CD14-positive monocyte (primary cell): ENCODE data around the gene SLC35B1. TPM values are rescaled to one million over a fixed set of nuclear protein-coding genes. Genes with fewer than 3 reads are reported as not detected.
A peak's percentile ranks its signal among the peaks of the same experiment; 100 is the strongest.

ENCODE experiments used
- DNase-seq, 3 donors: peaks; one replicate each; pipeline ENCODE4 v3.0.0-alpha.2; 2011 to 2022
- H2AFZ ChIP-seq: 2 replicates; pipeline ENCODE4 v1.6.0; 2012; ENCODE audit warnings: mild to moderate bottlenecking, low read depth, low read length, inconsistent platforms; ENCODE audit not compliant: insufficient read depth, poor library complexity, severe bottlenecking
- H3K27ac ChIP-seq, 2 donors: 1 replicate in 1 of 2; 2 replicates in 1 of 2; pipeline ENCODE4 v1.5.1; 2012 to 2013; ENCODE audit warnings: low read length in 2 of 2, control low read depth in 1 of 2, inconsistent platforms in 1 of 2, low read depth in 1 of 2, mild to moderate bottlenecking in 1 of 2
- H3K27me3 ChIP-seq, 2 donors: one replicate each; pipeline versions ENCODE4 v1.6.0 to v1.6.1; 2011 to 2013; ENCODE audit warnings: low read length in 2 of 2; ENCODE audit not compliant: control insufficient read depth in 2 of 2, insufficient read depth in 2 of 2
- H3K36me3 ChIP-seq, 2 donors: replicated peaks in 1 of 2; 1 replicate in 1 of 2; 2 replicates in 1 of 2; pipeline versions ENCODE4 v1.5.1 to v1.6.1; 2012 to 2013; ENCODE audit warnings: low read length in 2 of 2, control low read depth in 1 of 2, inconsistent platforms in 1 of 2, mild to moderate bottlenecking in 1 of 2; ENCODE audit not compliant: insufficient read depth in 2 of 2, control insufficient read depth in 1 of 2
- H3K4me1 ChIP-seq, 2 donors: 1 replicate in 1 of 2; 2 replicates in 1 of 2; pipeline versions ENCODE4 v1.5.1 to v1.6.1; 2012 to 2013; ENCODE audit warnings: low read length in 2 of 2, control low read depth in 1 of 2, inconsistent platforms in 1 of 2, mild to moderate bottlenecking in 1 of 2, moderate library complexity in 1 of 2; ENCODE audit not compliant: insufficient read depth in 2 of 2, control insufficient read depth in 1 of 2
- H3K4me2 ChIP-seq: replicated peaks from 2 replicates; pipeline ENCODE3; 2012; ENCODE audit warnings: low read length, moderate library complexity, mild to moderate bottlenecking; ENCODE audit not compliant: poor library complexity, severe bottlenecking; ENCODE audit errors: extremely low read depth
- H3K4me3 ChIP-seq, 3 experiments: fragments of 200-600 bp in 1 of 3; sonication (generic) in 1 of 3; replicated peaks in 1 of 3; 1 replicate in 2 of 3; 2 replicates in 1 of 3; pipeline ENCODE4 v1.5.1; 2011 to 2013; ENCODE audit warnings: low read length in 3 of 3, mild to moderate bottlenecking in 3 of 3, control low read depth in 2 of 3, low read depth in 2 of 3, inconsistent platforms in 1 of 3, moderate library complexity in 1 of 3
- H3K79me2 ChIP-seq: 2 replicates; pipeline ENCODE4 v1.6.0; 2012; ENCODE audit warnings: mild to moderate bottlenecking, control low read depth, inconsistent platforms, low read length, moderate library complexity; ENCODE audit not compliant: insufficient read depth
- H3K9ac ChIP-seq: 2 replicates; pipeline ENCODE4 v1.6.0; 2017; ENCODE audit warnings: low read length, mild to moderate bottlenecking; ENCODE audit not compliant: insufficient read depth, poor library complexity, severe bottlenecking
- H3K9me3 ChIP-seq, 2 donors: replicated peaks in 1 of 2; 1 replicate in 1 of 2; 2 replicates in 1 of 2; pipeline versions ENCODE4 v1.5.1 to v1.6.1; 2012 to 2013; ENCODE audit warnings: low read length in 2 of 2, control low read depth in 1 of 2; ENCODE audit not compliant: control insufficient read depth in 1 of 2, insufficient read depth in 1 of 2
- H4K20me1 ChIP-seq: 2 replicates; pipeline ENCODE4 v1.6.0; 2012; ENCODE audit warnings: mild to moderate bottlenecking, low read length, control low read depth, moderate library complexity; ENCODE audit not compliant: insufficient read depth
- H3K27ac Mint-ChIP-seq, 7 donors: one replicate each; pipeline ENCODE4 v1.8.0; 2020; ENCODE audit warnings: mild to moderate bottlenecking in 7 of 7, mixed read lengths in 7 of 7, moderate library complexity in 6 of 7, inconsistent platforms in 2 of 7
- H3K27me3 Mint-ChIP-seq, 3 donors: one replicate each; pipeline ENCODE4 v1.8.0; 2021 to 2022; ENCODE audit warnings: low read depth in 3 of 3, mild to moderate bottlenecking in 3 of 3, mixed read lengths in 3 of 3, moderate library complexity in 3 of 3, inconsistent platforms in 1 of 3
- H3K36me3 Mint-ChIP-seq, 2 donors: one replicate each; pipeline ENCODE4 v1.8.0; 2020; ENCODE audit warnings: mixed read lengths in 2 of 2, inconsistent platforms in 1 of 2, mild to moderate bottlenecking in 1 of 2
- H3K4me1 Mint-ChIP-seq: one replicate; pipeline ENCODE4 v1.8.0; 2020; ENCODE audit warnings: mild to moderate bottlenecking, mixed read lengths
- H3K4me3 Mint-ChIP-seq, 2 donors: one replicate each; pipeline ENCODE4 v1.8.0; 2020; ENCODE audit warnings: mild to moderate bottlenecking in 2 of 2, mixed read lengths in 2 of 2, moderate library complexity in 1 of 2
- H3K9me3 Mint-ChIP-seq, 7 donors: one replicate each; pipeline ENCODE4 v1.8.0; 2020 to 2022; ENCODE audit warnings: mixed read lengths in 7 of 7, mild to moderate bottlenecking in 6 of 7, moderate library complexity in 6 of 7, inconsistent platforms in 2 of 7
- CTCF ChIP-seq: fragments of 200-600 bp; IDR thresholded peaks from one replicate; pipeline ENCODE4 v1.8.0; 2022; ENCODE audit warnings: antibody characterized with exemption, mild to moderate bottlenecking
- WGBS: methylation state at CpG from one replicate; pipeline ENCODE4 v1.1.5; 2013; ENCODE audit warnings: missing lambda C conversion rate; ENCODE audit not compliant: insufficient coverage; 5-methylcytosine and 5-hydroxymethylcytosine counted together
- intact Hi-C, 2 donors: fragments of 100-400 bp; cut with micrococcal nuclease; formaldehyde crosslinking; loops; one replicate each; pipeline versions ENCODE4 v1.15.0 to v1.15.1; 2023
- polyA plus RNA-seq, 3 donors: library from polyadenylated mRNA; depleted of rRNA in 1 of 3; unstranded in 2 of 3; stranded (reverse) in 1 of 3; fragments of 300-500 nt in 2 of 3; fragments of >200 nt in 1 of 3; fragmentation: Illumina TruSeq in 2 of 3; gene quantifications; 1 replicate in 2 of 3; 2 replicates in 1 of 3; pipeline ENCODE4 v1.2.3, GENCODE V29; 2012 to 2021

Gene SLC35B1
- polyA plus RNA-seq, 3 donors, result 56.0 to 61.0 (median 58.8) TPM

- peaks cover 8% of the 10 kb centered on the region for H3K79me2 ChIP-seq
- peak overlapping the region; percentile 41 for H3K4me2 ChIP-seq
- peak overlapping the region; percentile 32 for H3K9ac ChIP-seq
- no peaks in the 10 kb centered on the region for H3K9me3 Mint-ChIP-seq
- H3K4me3 Mint-ChIP-seq, result peak overlapping the region in 1 of 2 donors; percentile 46
- peaks cover 0 to 4% (median 0%) of the 10 kb centered on the region in 3 donors for H3K27me3 Mint-ChIP-seq
- no peaks in the 10 kb centered on the region for H3K36me3 ChIP-seq
- WGBS, result 100% methylated on average over 3 of the region's 9 CpGs
- peaks cover 29 to 34% of the 10 kb centered on the region in 2 donors for H3K4me1 ChIP-seq
- peak overlapping the region in 1 of 3 experiments; percentile 27 for H3K4me3 ChIP-seq
- TF ChIP-seq CTCF, result no peak
- H2AFZ ChIP-seq, result peak overlapping the region; percentile 59
- peak in 2 of 3 donors; percentile 35 to 45 for DNase-seq
- intact Hi-C loops, result no loop called here
- peak overlapping the region; percentile 15 to 69 for H3K27ac ChIP-seq
- H3K27ac Mint-ChIP-seq, result peak overlapping the region; percentile 29 to 83 (median 67)
- H3K9me3 ChIP-seq, result no peaks in the 10 kb centered on the region
- H3K27me3 ChIP-seq, result no peaks in the 10 kb centered on the region
- peaks cover 28% of the 10 kb centered on the region for H3K4me1 Mint-ChIP-seq
- no peaks in the 10 kb centered on the region for H3K36me3 Mint-ChIP-seq
- no peaks in the 10 kb centered on the region for H4K20me1 ChIP-seq
Measured at GRCh38 chr17:49681106-49681979, 26.4 kb downstream of the SLC35B1 start.

GRCh38 chr17:49680314-49680713 lies 27.4 kb downstream of the SLC35B1 start:
- Mint-ChIP-seq H3K36me3 (peaks cover 1 to 4% of the 10 kb centered on the region in 2 donors), H3K9me3 (no peaks in the 10 kb centered on the region), H3K27ac (no peak overlapping the region), H3K27me3 (peaks cover 0 to 4% (median 0%) of the 10 kb centered on the region in 3 donors), H3K4me3 (no peak overlapping the region), H3K4me1 (peaks cover 38% of the 10 kb centered on the region)
- intact Hi-C loops, result no loop called here
- H3K79me2 ChIP-seq, result peaks cover 17% of the 10 kb centered on the region
- no peaks in the 10 kb centered on the region for H3K27me3 ChIP-seq
- peaks cover 0 to 2% of the 10 kb centered on the region in 2 donors for H3K36me3 ChIP-seq
- WGBS, result 93% methylated on average over 4 of the region's 6 CpGs
- peaks cover 40 to 44% of the 10 kb centered on the region in 2 donors for H3K4me1 ChIP-seq
- H3K9ac ChIP-seq, result no peak overlapping the region
- H3K4me3 ChIP-seq, result no peak overlapping the region
- no peak for DNase-seq
- no peak overlapping the region for H3K4me2 ChIP-seq
- peaks cover 7% of the 10 kb centered on the region for H4K20me1 ChIP-seq
- no peak overlapping the region for H3K27ac ChIP-seq
- TF ChIP-seq CTCF, result no peak
- H3K9me3 ChIP-seq, result no peaks in the 10 kb centered on the region
- no peak overlapping the region for H2AFZ ChIP-seq
